Smooth muscle cell (in vitro differentiated cells): ENCODE results near the gene CELA1. TPM values are rescaled to one million over a fixed set of nuclear protein-coding genes. Genes with fewer than 3 reads are reported as not detected.

Experiments used
- DNase-seq: peaks from one replicate; lab custom pipeline; 2025; ENCODE audit not compliant: unreplicated experiment; lab: John Stamatoyannopoulos, UW
- H2AFZ ChIP-seq: fragments of 200-600 bp; sonication (generic); 2 replicates; pipeline ENCODE4 v1.6.0; 2016; ENCODE audit warnings: antibody characterized with exemption, low read depth, mild to moderate bottlenecking
- H3F3A ChIP-seq: fragments of 200-600 bp; sonication (generic); 2 replicates; pipeline ENCODE4 v1.6.0; 2017; ENCODE audit warnings: antibody characterized with exemption, low read depth
- H3K27ac ChIP-seq: fragments of 200-600 bp; sonication (generic); 2 replicates; pipeline ENCODE4 v1.5.1; 2016; ENCODE audit warnings: low read depth, mild to moderate bottlenecking
- H3K27me3 ChIP-seq: fragments of 200-600 bp; sonication (generic); 2 replicates; pipeline ENCODE4 v1.6.1; 2016; ENCODE audit warnings: low read depth, mild to moderate bottlenecking
- H3K36me3 ChIP-seq: fragments of 200-600 bp; sonication (generic); 2 replicates; pipeline ENCODE4 v1.5.1; 2016; ENCODE audit warnings: low read depth
- H3K4me1 ChIP-seq: fragments of 200-600 bp; sonication (generic); 2 replicates; pipeline ENCODE4 v1.5.1; 2016; ENCODE audit warnings: low read depth
- H3K4me2 ChIP-seq: fragments of 200-600 bp; sonication (generic); 2 replicates; pipeline ENCODE4 v1.6.0; 2016; ENCODE audit warnings: mild to moderate bottlenecking
- H3K4me3 ChIP-seq: fragments of 200-600 bp; sonication (generic); 2 replicates; pipeline ENCODE4 v1.5.1; 2016; ENCODE audit warnings: mild to moderate bottlenecking
- H3K79me2 ChIP-seq: fragments of 200-600 bp; sonication (generic); 2 replicates; pipeline ENCODE4 v1.6.0; 2016; ENCODE audit warnings: low read depth, mild to moderate bottlenecking
- H3K9ac ChIP-seq: fragments of 200-600 bp; sonication (generic); 2 replicates; pipeline ENCODE4 v1.6.0; 2016; ENCODE audit warnings: low read depth
- H3K9me3 ChIP-seq: fragments of 200-600 bp; sonication (generic); replicated peaks from 2 replicates; pipeline ENCODE4 v1.5.1; 2016; ENCODE audit warnings: low read depth
- H4K20me1 ChIP-seq: fragments of 200-600 bp; sonication (generic); 2 replicates; pipeline ENCODE4 v1.6.0; 2016; ENCODE audit warnings: low read depth
- CTCF ChIP-seq: fragments of 200-600 bp; sonication (generic); IDR thresholded peaks from 2 replicates; pipeline ENCODE4 v1.5.1; 2017; ENCODE audit warnings: borderline replicate concordance, mild to moderate bottlenecking, antibody characterized with exemption; ENCODE audit not compliant: insufficient read depth, poor library complexity, severe bottlenecking
- WGBS: methylation state at CpG from one replicate; pipeline ENCODE4 v1.1.7; 2016; ENCODE audit warnings: low lambda C conversion rate; 5-methylcytosine and 5-hydroxymethylcytosine counted together
- polyA plus RNA-seq: library from polyadenylated mRNA; unstranded; fragments of >200 nt; fragmentation: Nextera tagmentation; extraction: Ambion mirVana; gene quantifications from 2 replicates; pipeline ENCODE4 v1.2.1, GENCODE V29; 2016
- total RNA-seq: library from RNA; depleted of rRNA; stranded (reverse); fragments of >200 nt; gene quantifications from 2 replicates; pipeline ENCODE4 v1.2.3, GENCODE V29; 2014

The CELA1 gene
- total and polyA plus RNA-seq, 2 experiments from 2014 or later: not detected

- no peak for TF ChIP-seq CTCF
- no peak overlapping the region for H3K4me2 ChIP-seq
- 72% methylated on average over 3 of the region's 3 CpGs for WGBS
Observed at GRCh38 chr12:51321882-51322281, 24.6 kb downstream of the CELA1 start.

GRCh38 chr12:51320695-51321320 is 25.7 kb downstream of the CELA1 start:
- Histone ChIP-seq H2AFZ (peak overlapping the region; percentile 16), H3K36me3 (no peaks in the 10 kb centered on the region)
- no peak for DNase-seq

More at GRCh38 chr12:51321882-51322281, 24.6 kb downstream of the CELA1 start:
- no peak for DNase-seq
- Histone ChIP-seq H3K4me3 (no peak overlapping the region), H2AFZ (no peak overlapping the region), H3K79me2 (no peaks in the 10 kb centered on the region), H4K20me1 (no peaks in the 10 kb centered on the region), H3K4me1 (peaks cover 36% of the 10 kb centered on the region), H3K27me3 (no peaks in the 10 kb centered on the region), H3K36me3 (no peaks in the 10 kb centered on the region), H3K9ac (no peak overlapping the region), H3K27ac (no peak overlapping the region), H3F3A (peaks cover 3% of the 10 kb centered on the region), H3K9me3 (no peaks in the 10 kb centered on the region)

GRCh38 chr12:51320311-51320694 is 26.2 kb downstream of the CELA1 start:
- Histone ChIP-seq H3K4me3 (no peak overlapping the region), H3K27me3 (no peaks in the 10 kb centered on the region), H3K4me2 (no peak overlapping the region), H3K4me1 (peaks cover 30% of the 10 kb centered on the region), H3K79me2 (no peaks in the 10 kb centered on the region), H3K36me3 (no peaks in the 10 kb centered on the region), H3K9me3 (no peaks in the 10 kb centered on the region), H3K27ac (no peak overlapping the region), H3F3A (peaks cover 3% of the 10 kb centered on the region), H3K9ac (no peak overlapping the region), H2AFZ (peak overlapping the region; percentile 16), H4K20me1 (no peaks in the 10 kb centered on the region)
- TF ChIP-seq CTCF: no peak
- no peak for DNase-seq
- 70% methylated on average over 4 of the region's 4 CpGs for WGBS

More at GRCh38 chr12:51320695-51321320, 25.7 kb downstream of the CELA1 start:
- Histone ChIP-seq H3K27me3 (no peaks in the 10 kb centered on the region), H4K20me1 (no peaks in the 10 kb centered on the region), H3K9ac (no peak overlapping the region), H3K79me2 (no peaks in the 10 kb centered on the region), H3F3A (peaks cover 3% of the 10 kb centered on the region), H3K4me1 (peaks cover 30% of the 10 kb centered on the region), H3K4me3 (no peak overlapping the region), H3K4me2 (no peak overlapping the region), H3K27ac (no peak overlapping the region), H3K9me3 (no peaks in the 10 kb centered on the region)
- no peak for TF ChIP-seq CTCF
- WGBS: 32% methylated on average over 3 of the region's 3 CpGs
